Astrocyte of the cerebellum (primary cell): ENCODE data around the gene HLA-DQB1.

ENCODE experiments used
- DNase-seq: peaks from one replicate; pipeline ENCODE4 v3.0.0-alpha.2; 2011; ENCODE audit warnings: low read depth
- H3K4me3 ChIP-seq: 2 replicates; pipeline ENCODE4 v1.5.1; 2011; ENCODE audit warnings: mild to moderate bottlenecking, low read depth, low read length, moderate library complexity
- CTCF ChIP-seq: IDR thresholded peaks from 2 replicates; pipeline ENCODE4 v1.5.1; 2012; ENCODE audit warnings: low read length, low read depth, moderate library complexity, mild to moderate bottlenecking; ENCODE audit errors: missing control alignments
- in situ Hi-C: cut with HindIII; loops from 2 replicates; pipeline ENCODE4 v1.10.0; 2017; ENCODE audit warnings: low sequenced_read_pairs

HLA-DQB1 gene

GRCh38 chr6:32669893-32670292, 3.4 kb upstream of the HLA-DQB1 start:
- in situ Hi-C loops = no loop called here
- DNase-seq = no peak
- no peak overlapping the region for H3K4me3 ChIP-seq
- TF ChIP-seq CTCF = no peak

DNA sequence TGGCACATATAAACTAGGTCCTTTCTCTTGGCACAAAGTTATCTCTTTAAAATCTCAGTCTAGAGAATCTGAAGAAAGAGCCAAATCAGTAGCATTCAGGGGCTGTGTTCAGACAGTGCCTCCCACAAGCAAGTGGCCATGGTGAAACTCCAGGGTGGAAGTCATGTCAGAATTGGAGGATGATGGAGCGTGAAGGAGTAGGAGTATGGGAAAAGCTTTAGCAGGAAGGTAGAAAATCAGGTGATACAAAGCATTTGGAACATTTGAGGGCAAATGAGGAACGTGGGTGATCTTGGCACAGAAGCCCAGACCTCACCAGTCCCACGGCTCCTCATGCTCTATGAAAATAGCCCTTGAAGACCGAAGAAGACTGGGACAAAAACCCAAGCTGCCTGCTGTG, 2.8 kb upstream of the HLA-DQB1 start:
- no peak for TF ChIP-seq CTCF
- no peak overlapping the region for H3K4me3 ChIP-seq
- DNase-seq = no peak
- in situ Hi-C loops = no loop called here

- no peak overlapping the region for H3K4me3 ChIP-seq
- in situ Hi-C loops = no loop called here
- no peak for TF ChIP-seq CTCF
- no peak for DNase-seq
Observed at GRCh38 chr6:32668226-32668747, 1.8 kb upstream of the HLA-DQB1 start.

DNA sequence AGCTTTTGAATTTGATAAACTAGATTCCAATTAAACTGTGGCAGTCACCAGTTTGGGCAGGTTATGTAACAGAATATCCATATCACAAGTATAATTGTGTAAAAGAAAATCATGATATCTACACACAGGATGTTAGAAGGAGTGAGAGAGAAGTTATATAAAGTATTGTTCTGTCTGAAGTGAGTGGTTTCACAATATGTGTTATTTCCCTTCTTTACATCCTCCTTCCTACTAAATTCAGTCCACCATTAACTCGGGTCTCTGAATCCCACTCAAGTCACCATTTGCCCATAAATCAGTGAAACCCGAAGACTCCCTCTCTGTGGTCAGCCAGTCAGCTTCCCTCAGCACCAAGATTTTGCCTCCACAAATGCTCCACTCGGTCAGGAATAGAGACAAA, 796 bp downstream of the HLA-DQB1 start:
- in situ Hi-C loops = no loop called here
- no peak for DNase-seq
- no peak overlapping the region for H3K4me3 ChIP-seq
- no peak for TF ChIP-seq CTCF

GRCh38 chr6:32664827-32665362, 1.6 kb downstream of the HLA-DQB1 start:
- no peak for DNase-seq
- in situ Hi-C loops = loop anchor here (5.0 kb wide), 1 partner anchor 92 kb away; no protein-coding TSS in a partner anchor
- TF ChIP-seq CTCF = no peak
- no peak overlapping the region for H3K4me3 ChIP-seq

GRCh38 chr6:32664354-32664753, 2.1 kb downstream of the HLA-DQB1 start:
- in situ Hi-C loops = loop anchor here (5.0 kb wide), 1 partner anchor 93 kb away; no protein-coding TSS in a partner anchor
- H3K4me3 ChIP-seq = no peak overlapping the region
- no peak for TF ChIP-seq CTCF
- no peak for DNase-seq
